NT2/D1 (cell line): ENCODE results near the gene IQSEC1.
"Not testable (repeated sequence)": the region's sequence is repeated elsewhere in the genome, so short reads cannot be mapped to it uniquely, and the experiment has no call there.

Source experiments
- DNase-seq: peaks from one replicate; pipeline ENCODE4 v3.0.0-alpha.2; 2011; ENCODE audit warnings: low read depth, low spot score
- H3K27me3 ChIP-seq: 2 replicates; pipeline ENCODE4 v1.6.0; 2011; ENCODE audit warnings: mild to moderate bottlenecking; ENCODE audit not compliant: insufficient read length, insufficient read depth
- H3K36me3 ChIP-seq: 2 replicates; pipeline ENCODE4 v1.6.1; 2011; ENCODE audit warnings: mild to moderate bottlenecking, low read length, mixed read lengths; ENCODE audit not compliant: insufficient read depth, insufficient read length
- H3K4me1 ChIP-seq: 2 replicates; pipeline ENCODE4 v1.5.1; 2011; ENCODE audit not compliant: insufficient read depth, insufficient read length
- H3K4me3 ChIP-seq: 2 replicates; pipeline ENCODE4 v1.5.1; 2011; ENCODE audit warnings: low read depth; ENCODE audit not compliant: insufficient read length
- H3K9ac ChIP-seq: 2 replicates; pipeline ENCODE4 v1.6.0; 2011; ENCODE audit warnings: low read depth; ENCODE audit not compliant: insufficient read length
- H3K9me3 ChIP-seq: 2 replicates; pipeline ENCODE4 v1.5.1; 2011; ENCODE audit warnings: mild to moderate bottlenecking, low read length; ENCODE audit not compliant: insufficient read depth
- SUZ12 ChIP-seq: IDR thresholded peaks from 2 replicates; pipeline ENCODE4 v1.6.1; 2011; ENCODE audit not compliant: insufficient read length, insufficient read depth; ENCODE audit errors: extremely low read depth
- YY1 ChIP-seq: IDR thresholded peaks from 2 replicates; pipeline ENCODE4 v1.6.1; 2011; ENCODE audit not compliant: insufficient read length, insufficient read depth
- ZNF274 ChIP-seq: IDR thresholded peaks from 2 replicates; pipeline ENCODE4 v1.6.1; 2011; ENCODE audit warnings: mild to moderate bottlenecking, low read depth, low read length

The IQSEC1 gene

GRCh38 chr3:12886106-12886679, 187.0 kb downstream of the IQSEC1 start:
- H3K4me1 ChIP-seq = peaks cover 3% of the 10 kb centered on the region

GRCh38 chr3:12885583-12885930, 187.7 kb downstream of the IQSEC1 start:
- Histone ChIP-seq H3K27me3 (peaks cover 18% of the 10 kb centered on the region), H3K9ac (no peak overlapping the region), H3K4me3 (no peak overlapping the region), H3K36me3 (no peaks in the 10 kb centered on the region), H3K9me3 (peaks cover 4% of the 10 kb centered on the region; the same call in 1 of the 2 replicates), H3K4me1 (peaks cover 3% of the 10 kb centered on the region)
- DNase-seq = no peak
- TF ChIP-seq YY1 (no peak), ZNF274 (no peak), SUZ12 (no peak)

More at GRCh38 chr3:12886106-12886679, 187.0 kb downstream of the IQSEC1 start:
- Histone ChIP-seq H3K27me3 (peaks cover 24% of the 10 kb centered on the region), H3K36me3 (no peaks in the 10 kb centered on the region), H3K9ac (no peak overlapping the region), H3K4me3 (no peak overlapping the region), H3K9me3 (peaks cover 4% of the 10 kb centered on the region; the same call in 1 of the 2 replicates)
- no peak for TF ChIP-seq YY1
- no peak for TF ChIP-seq ZNF274
- no peak for DNase-seq

- Histone ChIP-seq H3K4me1 (peaks cover 3% of the 10 kb centered on the region), H3K9me3 (peaks cover 4% of the 10 kb centered on the region; the same call in 1 of the 2 replicates), H3K27me3 (peaks cover 13% of the 10 kb centered on the region), H3K4me3 (no peak overlapping the region), H3K36me3 (no peaks in the 10 kb centered on the region), H3K9ac (no peak overlapping the region)
- DNase-seq = no peak
- no peak for TF ChIP-seq YY1
Measured at GRCh38 chr3:12884790-12885582, 188.2 kb downstream of the IQSEC1 start.

- Histone ChIP-seq H3K9me3 (peaks cover 4% of the 10 kb centered on the region; the same call in 1 of the 2 replicates), H3K9ac (no peak overlapping the region), H3K27me3 (peaks cover 16% of the 10 kb centered on the region), H3K4me1 (peaks cover 3% of the 10 kb centered on the region), H3K4me3 (no peak overlapping the region), H3K36me3 (no peaks in the 10 kb centered on the region)
- no peak for DNase-seq
- TF ChIP-seq SUZ12 (no peak), ZNF274 (no peak), YY1 (no peak)
Measured at GRCh38 chr3:12884186-12884680, 189.0 kb downstream of the IQSEC1 start.

- H3K4me1 ChIP-seq = peaks cover 3% of the 10 kb centered on the region
- no peak for TF ChIP-seq YY1
- DNase-seq = no peak
Measured at GRCh38 chr3:12882336-12883310, 190.6 kb downstream of the IQSEC1 start.

GRCh38 chr3:12881858-12882257, 191.4 kb downstream of the IQSEC1 start:
- DNase-seq, H3K9ac ChIP-seq, H3K4me3 ChIP-seq, H3K36me3 ChIP-seq, H3K4me1 ChIP-seq, H3K9me3 ChIP-seq: not testable (repeated sequence)
- H3K27me3 ChIP-seq = peaks cover 34% of the 10 kb centered on the region

More at GRCh38 chr3:12882336-12883310, 190.6 kb downstream of the IQSEC1 start:
- H3K9ac ChIP-seq = no peak overlapping the region
- H3K36me3 ChIP-seq = no peaks in the 10 kb centered on the region
- H3K27me3 ChIP-seq = peaks cover 26% of the 10 kb centered on the region
- peaks cover 4% of the 10 kb centered on the region; the same call in 1 of the 2 replicates for H3K9me3 ChIP-seq
- no peak overlapping the region for H3K4me3 ChIP-seq
